Activated CD8-positive, alpha-beta T cell treated with anti-CD3 and anti-CD28 coated beads for 36 hours (primary cell): ENCODE data around the gene PLCL2. TPM values are rescaled to one million over a fixed set of nuclear protein-coding genes. Genes with fewer than 3 reads are reported as not detected.

Experiments used
- ATAC-seq: fragments of 200-7000 bp; cut with Tn5 transposase; one replicate; pipeline ENCODE4 v1.10.0; 2021; ENCODE audit warnings: mild to moderate bottlenecking, moderate library complexity
- CTCF ChIA-PET: fragments of 350-600 bp; sonication (Branson Sonifier 250); formaldehyde crosslinking; loops from one replicate; lab custom pipeline; 2021; ENCODE audit warnings: antibody characterized with exemption; lab: Charles Lee
- POLR2A ChIA-PET: fragments of 350-600 bp; sonication (Branson Sonifier 250); formaldehyde crosslinking; loops from one replicate; lab custom pipeline; 2021; ENCODE audit warnings: antibody characterized with exemption; lab: Charles Lee
- DNase-seq: peaks from one replicate; pipeline ENCODE4 v3.0.0-alpha.2; 2020
- H3K27ac Mint-ChIP-seq: one replicate; pipeline ENCODE4 v1.8.0; 2021; ENCODE audit warnings: mild to moderate bottlenecking, mixed read lengths
- H3K27me3 Mint-ChIP-seq: one replicate; pipeline ENCODE4 v1.8.0; 2021; ENCODE audit warnings: mixed read lengths
- H3K36me3 Mint-ChIP-seq: one replicate; pipeline ENCODE4 v1.8.0; 2021; ENCODE audit warnings: low read depth, mixed read lengths
- H3K4me1 Mint-ChIP-seq: one replicate; pipeline ENCODE4 v1.8.0; 2021; ENCODE audit warnings: low read depth, mixed read lengths
- H3K4me3 Mint-ChIP-seq: one replicate; pipeline ENCODE4 v1.8.0; 2021; ENCODE audit warnings: mild to moderate bottlenecking, moderate library complexity, mixed read lengths
- H3K9me3 Mint-ChIP-seq: one replicate; pipeline ENCODE4 v1.8.0; 2021; ENCODE audit warnings: mixed read lengths
- intact Hi-C: fragments of 100-400 bp; cut with micrococcal nuclease; formaldehyde crosslinking; loops from one replicate; pipeline ENCODE4 v1.10.0; 2022
- total RNA-seq, 2 experiments: library from RNA; stranded (reverse); gene quantifications; one replicate each; pipeline ENCODE4 v1.2.3, GENCODE V29; 2021
- TF ChIP-seq, protein P1 (sequence below): fragments of 200-600 bp; IDR thresholded peaks from one replicate; pipeline ENCODE4 v1.8.0; 2022; ENCODE audit warnings: antibody characterized with exemption, mild to moderate bottlenecking

The PLCL2 gene
- total RNA-seq, 2 experiments from 2014 or later, result 19.4 to 19.7 TPM

DNA sequence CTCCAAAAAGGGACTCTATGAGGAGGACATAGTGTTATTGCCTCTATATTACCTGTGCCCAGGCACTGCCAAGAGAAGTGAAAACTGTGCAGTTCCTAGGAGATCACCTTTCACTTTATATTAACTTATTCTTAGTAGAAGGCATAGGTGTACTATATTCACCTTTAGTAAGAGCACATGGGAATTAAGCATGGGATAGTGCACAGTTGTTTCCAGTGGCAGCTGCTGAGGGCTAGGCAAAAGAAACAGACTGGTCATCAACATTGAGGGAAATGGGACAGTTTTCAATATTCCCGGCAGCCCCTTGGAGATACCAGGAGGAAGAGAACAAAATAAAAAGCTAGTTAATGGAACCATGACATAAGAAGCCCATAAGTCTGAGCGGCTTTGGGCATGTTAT, 100.9 kb downstream of the PLCL2 start:
- ATAC-seq (no peak), DNase-seq (no peak)
- intact Hi-C loops, result no loop called here
- Mint-ChIP-seq H3K4me3 (no peak overlapping the region), H3K9me3 (no peaks in the 10 kb centered on the region), H3K36me3 (peaks cover 4% of the 10 kb centered on the region), H3K27ac (no peak overlapping the region), H3K4me1 (peaks cover 56% of the 10 kb centered on the region), H3K27me3 (no peaks in the 10 kb centered on the region)
- ChIA-PET POLR2A (interaction anchor here (1.1 kb wide), 1 partner anchor 40 kb away, joined by 3 read pairs; no protein-coding TSS in a partner anchor), CTCF (interaction anchor here (1.0 to 1.9 kb wide), 3 partner anchors 11 to 114 kb away, joined by 3 to 6 read pairs (median 4); no protein-coding TSS in a partner anchor)
- TF ChIP-seq, protein P1, sequence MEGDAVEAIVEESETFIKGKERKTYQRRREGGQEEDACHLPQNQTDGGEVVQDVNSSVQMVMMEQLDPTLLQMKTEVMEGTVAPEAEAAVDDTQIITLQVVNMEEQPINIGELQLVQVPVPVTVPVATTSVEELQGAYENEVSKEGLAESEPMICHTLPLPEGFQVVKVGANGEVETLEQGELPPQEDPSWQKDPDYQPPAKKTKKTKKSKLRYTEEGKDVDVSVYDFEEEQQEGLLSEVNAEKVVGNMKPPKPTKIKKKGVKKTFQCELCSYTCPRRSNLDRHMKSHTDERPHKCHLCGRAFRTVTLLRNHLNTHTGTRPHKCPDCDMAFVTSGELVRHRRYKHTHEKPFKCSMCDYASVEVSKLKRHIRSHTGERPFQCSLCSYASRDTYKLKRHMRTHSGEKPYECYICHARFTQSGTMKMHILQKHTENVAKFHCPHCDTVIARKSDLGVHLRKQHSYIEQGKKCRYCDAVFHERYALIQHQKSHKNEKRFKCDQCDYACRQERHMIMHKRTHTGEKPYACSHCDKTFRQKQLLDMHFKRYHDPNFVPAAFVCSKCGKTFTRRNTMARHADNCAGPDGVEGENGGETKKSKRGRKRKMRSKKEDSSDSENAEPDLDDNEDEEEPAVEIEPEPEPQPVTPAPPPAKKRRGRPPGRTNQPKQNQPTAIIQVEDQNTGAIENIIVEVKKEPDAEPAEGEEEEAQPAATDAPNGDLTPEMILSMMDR, result no peak

DNA sequence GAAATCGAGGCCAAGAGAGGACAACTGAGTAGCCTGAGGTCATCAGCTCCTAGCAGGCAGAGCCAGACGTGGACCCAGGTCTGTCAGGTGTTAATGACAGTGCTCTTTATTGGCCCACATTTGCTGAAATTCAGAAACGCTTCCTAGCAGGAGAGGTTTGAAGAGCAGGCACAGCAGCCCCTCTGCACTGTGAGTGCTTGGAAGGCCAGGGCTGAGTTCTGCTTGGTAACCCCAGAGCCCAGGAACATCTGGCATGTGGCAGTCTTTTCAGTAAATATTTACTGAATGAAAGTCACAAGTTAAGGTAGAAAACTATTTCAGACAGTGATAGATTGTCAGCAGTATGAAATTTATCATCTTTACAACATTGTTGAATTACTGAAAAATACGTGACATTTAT, 102.4 kb downstream of the PLCL2 start:
- DNase-seq (no peak), ATAC-seq (no peak)
- H3K36me3 Mint-ChIP-seq, result peaks cover 2% of the 10 kb centered on the region
- H3K4me3 Mint-ChIP-seq, result no peak overlapping the region
- intact Hi-C loops, result no loop called here
- no peaks in the 10 kb centered on the region for H3K9me3 Mint-ChIP-seq
- ChIA-PET CTCF (interaction anchor here (0.9 to 1.4 kb wide), 2 partner anchors 12 to 24 kb away, joined by 3 to 4 read pairs; no protein-coding TSS in a partner anchor), POLR2A (no interaction called here)
- TF ChIP-seq, protein P1, result no peak
- no peak overlapping the region for H3K27ac Mint-ChIP-seq
- peaks cover 59% of the 10 kb centered on the region for H3K4me1 Mint-ChIP-seq
- H3K27me3 Mint-ChIP-seq, result no peaks in the 10 kb centered on the region

DNA sequence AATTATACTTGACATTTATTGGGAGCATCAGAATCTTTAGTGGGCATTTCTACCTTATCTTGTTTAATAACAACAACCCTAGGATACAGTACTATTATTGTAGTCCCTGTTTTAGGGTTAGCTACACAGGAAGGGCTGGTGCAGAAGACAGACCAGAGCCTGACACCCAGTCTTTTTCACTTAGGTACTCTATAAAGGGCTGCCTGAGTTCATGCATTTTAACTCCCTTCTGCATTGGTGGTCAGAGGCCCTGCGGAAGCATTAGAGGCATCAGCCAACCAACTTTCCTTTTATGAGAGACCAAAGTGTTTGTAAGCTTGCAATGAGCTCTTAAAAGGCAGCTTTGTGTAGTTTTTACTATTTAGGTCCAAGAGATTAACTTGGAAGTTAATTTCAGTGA, 105.4 kb downstream of the PLCL2 start:
- TF ChIP-seq, protein P1, result no peak
- peaks cover 76% of the 10 kb centered on the region for H3K4me1 Mint-ChIP-seq
- no peak overlapping the region for H3K4me3 Mint-ChIP-seq
- ChIA-PET POLR2A (no interaction called here), CTCF (no interaction called here)
- intact Hi-C loops, result no loop called here
- no peaks in the 10 kb centered on the region for H3K9me3 Mint-ChIP-seq
- DNase-seq (no peak), ATAC-seq (no peak)
- H3K36me3 Mint-ChIP-seq, result peaks cover 3% of the 10 kb centered on the region
- H3K27ac Mint-ChIP-seq, result no peak overlapping the region
- no peaks in the 10 kb centered on the region for H3K27me3 Mint-ChIP-seq

DNA sequence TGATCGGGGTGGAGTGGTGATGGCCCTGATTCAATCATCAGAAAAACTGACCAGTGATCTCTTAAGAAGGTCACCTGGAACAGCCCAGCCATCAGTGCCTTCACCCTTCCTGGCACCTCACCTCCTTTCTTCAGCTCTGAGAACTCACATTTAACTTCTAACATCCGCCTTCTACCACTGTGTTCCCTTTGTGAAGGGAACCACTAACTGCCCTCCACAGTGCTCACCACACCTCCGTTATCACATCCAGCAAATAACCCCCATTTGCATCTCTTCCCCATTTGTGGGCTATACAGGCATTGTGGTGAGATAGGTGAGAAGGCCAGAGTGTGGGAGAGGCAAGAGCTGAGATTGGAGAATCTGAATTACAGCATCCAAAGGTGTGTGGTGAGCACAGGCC, 107.4 kb downstream of the PLCL2 start:
- no peak for ATAC-seq
- peaks cover 79% of the 10 kb centered on the region for H3K4me1 Mint-ChIP-seq
- H3K27me3 Mint-ChIP-seq, result no peaks in the 10 kb centered on the region
- TF ChIP-seq, protein P1, result no peak
- ChIA-PET POLR2A (interaction anchor here (1.1 kb wide), 1 partner anchor 88 kb away, joined by 3 read pairs; no protein-coding TSS in a partner anchor), CTCF (no interaction called here)
- peaks cover 10% of the 10 kb centered on the region for H3K36me3 Mint-ChIP-seq
- intact Hi-C loops, result no loop called here
- H3K27ac Mint-ChIP-seq, result peak overlapping the region; percentile 8
- no peaks in the 10 kb centered on the region for H3K9me3 Mint-ChIP-seq
- H3K4me3 Mint-ChIP-seq, result no peak overlapping the region
- no peak for DNase-seq

DNA sequence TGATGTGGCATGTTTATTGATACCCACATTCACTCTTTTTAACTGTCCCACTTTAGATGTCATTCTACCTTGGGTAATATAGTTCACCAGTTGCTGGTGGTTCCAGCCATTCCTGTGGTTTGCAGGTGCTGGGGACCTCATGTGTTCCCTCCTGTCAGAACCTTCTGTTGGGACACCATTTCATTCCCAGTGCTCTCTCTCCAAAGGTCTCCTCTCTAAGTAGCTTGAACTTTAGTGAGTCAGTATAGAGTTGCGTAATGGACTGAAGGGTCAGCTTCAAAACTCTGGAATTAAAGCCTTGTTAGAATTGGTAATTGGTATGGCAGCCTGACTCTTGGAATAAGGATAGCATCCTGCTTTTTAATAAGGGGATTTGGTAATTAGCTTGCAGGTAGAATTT, 108.5 kb downstream of the PLCL2 start:
- Mint-ChIP-seq H3K9me3 (no peaks in the 10 kb centered on the region), H3K27ac (no peak overlapping the region), H3K27me3 (no peaks in the 10 kb centered on the region), H3K36me3 (peaks cover 9% of the 10 kb centered on the region), H3K4me1 (peaks cover 76% of the 10 kb centered on the region), H3K4me3 (no peak overlapping the region)
- ATAC-seq, result no peak
- no peak for DNase-seq
- POLR2A ChIA-PET, result no interaction called here
- TF ChIP-seq, protein P1, result no peak
- CTCF ChIA-PET, result interaction anchor here (1.6 kb wide), 1 partner anchor 32 kb away, joined by 3 read pairs; no protein-coding TSS in a partner anchor
- intact Hi-C loops, result no loop called here
